Measurements from ENCODE around the gene BORCS5. TPM values are rescaled to one million over a fixed set of nuclear protein-coding genes. Genes with fewer than 3 reads are reported as not detected.

Gene BORCS5
- total and polyA plus RNA-seq, 2 of the 4 experiments (the other 2 are of a cell fraction) = 14.4 to 18.3 TPM

GRCh38 chr12:12406762-12407161 is 49.9 kb downstream of the BORCS5 start:
- CTCF ChIA-PET = no interaction called here
- H4K8ac ChIP-seq (ENCODE audit: low read depth in 2 of 2, low read length in 2 of 2) = no peak overlapping the region
- H4K5ac ChIP-seq (ENCODE audit: low read depth, low read length) = no peak overlapping the region
- H4K20me1 ChIP-seq (ENCODE audit: insufficient read depth, low read length) = no peaks in the 10 kb centered on the region
- H2AK5ac ChIP-seq (ENCODE audit: low read depth, low read length) = no peak overlapping the region
- no peak overlapping the region for H2AFZ ChIP-seq (replicated peaks; ENCODE audit: low read length, poor library complexity)
- no peak overlapping the region for H2BK5ac ChIP-seq (ENCODE audit: low read depth, low read length, poor library complexity, severe bottlenecking)
- no peak overlapping the region for H2AK9ac ChIP-seq (replicated peaks; ENCODE audit: low read depth, low read length, poor library complexity)
- no peak overlapping the region for H3K4ac ChIP-seq (ENCODE audit: low read depth, low read length)
- H3K23ac ChIP-seq (ENCODE audit: low read depth, low read length) = no peak overlapping the region
- no peak overlapping the region for H2BK120ac ChIP-seq (ENCODE audit: low read depth, low read length)
- dilution Hi-C loops (cut with HindIII; ENCODE audit: low sequenced_read_pairs, unreplicated experiment) (no loop called here), in situ Hi-C loops (cut with MboI; ENCODE audit: low sequenced_read_pairs) (no loop called here), intact Hi-C loops (cut with micrococcal nuclease) (no loop called here)
- no peak overlapping the region for H2BK15ac ChIP-seq (ENCODE audit: low read depth, low read length)
- no peak for DNase-seq
- POLR2A ChIA-PET (ENCODE audit: unreplicated experiment) = interaction anchor here (0.6 kb wide), 1 partner anchor 152 kb away, joined by 5 read pairs; no protein-coding TSS in a partner anchor
- H3K9me3 ChIP-seq (ENCODE audit: control insufficient read depth, insufficient read depth, low read length) = no peaks in the 10 kb centered on the region
- ATAC-seq (ENCODE audit: low read depth) = no peak
- H3K56ac ChIP-seq (ENCODE audit: extremely low read depth, insufficient read depth, low read length) = no peak overlapping the region
- peaks cover 0 to 4% of the 10 kb centered on the region in 2 experiments; a peak in 2 of 4 replicates for H3K79me1 ChIP-seq (ENCODE audit: low read depth in 1 of 2, low read length in 2 of 2)
- no peak overlapping the region for H3K4me3 ChIP-seq (ENCODE audit: insufficient read depth, low read depth, low read length)
- no peaks in the 10 kb centered on the region for H3K9me1 ChIP-seq (ENCODE audit: insufficient read depth, low read length)
- no peak overlapping the region for H3K4me2 ChIP-seq (ENCODE audit: low read depth, low read length)
- H3K27ac ChIP-seq (ENCODE audit: insufficient read depth, low read length) = no peak overlapping the region
- H3K4me1 ChIP-seq (ENCODE audit: control insufficient read depth, insufficient read depth, low read length) = peaks cover 2% of the 10 kb centered on the region; the same call in 1 of the 2 replicates
- H3K14ac ChIP-seq (replicated peaks; ENCODE audit: low read depth, low read length) = no peak overlapping the region
- no peaks in the 10 kb centered on the region for H3K27me3 ChIP-seq (ENCODE audit: control insufficient read depth, insufficient read depth, low read length)
- H3K9ac ChIP-seq (ENCODE audit: low read depth, low read length) = no peak overlapping the region
- BruUV-seq (replicated peaks) = no TSS peak
- H2BK20ac ChIP-seq (ENCODE audit: low read depth, low read length) = no peak overlapping the region
- H3K36me3 ChIP-seq (ENCODE audit: control insufficient read depth, insufficient read depth, low read length) = no peaks in the 10 kb centered on the region
- no peak overlapping the region for H3K18ac ChIP-seq (ENCODE audit: low read depth, low read length)
- no peak overlapping the region for H4K91ac ChIP-seq (ENCODE audit: insufficient read depth, low read depth, low read length)
- TF ChIP-seq FOS (IDR thresholded peaks at IDR 0.05; ENCODE audit: low read depth, low read length) = no peak
- no peak for TF ChIP-seq NFE2L2 (IDR thresholded peaks at IDR 0.05; ENCODE audit: low read depth, low read length)
- TF ChIP-seq RFX5 (IDR thresholded peaks at IDR 0.05; ENCODE audit: low read depth, low read length) = no peak
- TF ChIP-seq POLR2A (IDR thresholded peaks at IDR 0.05; ENCODE audit: low read depth, low read length) = no peak
- no peak for TF ChIP-seq CEBPB (IDR thresholded peaks at IDR 0.05; ENCODE audit: low read depth, low read length)
- TF ChIP-seq MAFK (IDR thresholded peaks at IDR 0.05; ENCODE audit: low read depth, low read length) = no peak
- no peak for TF ChIP-seq ELK1 (IDR thresholded peaks at IDR 0.05; ENCODE audit: borderline replicate concordance, low read depth, low read length)
- TF ChIP-seq RAD21 (IDR thresholded peaks at IDR 0.05; ENCODE audit: low read length) = no peak
- TF ChIP-seq CTCF (conservative IDR thresholded peaks at IDR 0.05; ENCODE audit: low read depth, low read length) = no peak
- no peak for TF ChIP-seq MXI1 (IDR thresholded peaks at IDR 0.05; ENCODE audit: borderline replicate concordance, low read depth, low read length)
- TF ChIP-seq SMC3 (IDR thresholded peaks at IDR 0.05; ENCODE audit: low read depth, low read length) = no peak
- TF ChIP-seq RCOR1 (IDR thresholded peaks at IDR 0.05; ENCODE audit: insufficient replicate concordance, low read length) = no peak
- no peak for TF ChIP-seq MAZ (IDR thresholded peaks at IDR 0.05; ENCODE audit: borderline replicate concordance, low read depth, low read length)
- TF ChIP-seq BHLHE40 (IDR thresholded peaks at IDR 0.05; ENCODE audit: low read depth, low read length) = no peak
- no peak for TF ChIP-seq USF2 (IDR thresholded peaks at IDR 0.05; ENCODE audit: low read depth, low read length)
- no peak for TF ChIP-seq CHD1 (IDR thresholded peaks at IDR 0.05; ENCODE audit: low read depth, low read length)

All from IMR-90 (cell line).